H9 (cell line): Measurements from ENCODE around the gene PIAS4. TPM values are rescaled to one million over a fixed set of nuclear protein-coding genes. Genes with fewer than 3 reads are reported as not detected.

Source experiments
- DNase-seq: peaks from one replicate; pipeline ENCODE4 v3.0.0-alpha.2; 2017
- H2AFZ ChIP-seq: one replicate; pipeline ENCODE4 v1.6.1; 2013; ENCODE audit warnings: mild to moderate bottlenecking, low read length, control low read depth, moderate library complexity
- H2AK5ac ChIP-seq: 2 replicates; pipeline ENCODE4 v1.6.1; 2013; ENCODE audit warnings: low read length, control low read depth, mixed read lengths; ENCODE audit not compliant: insufficient read length
- H2BK120ac ChIP-seq: one replicate; pipeline ENCODE4 v1.6.1; 2013; ENCODE audit warnings: low read depth, mild to moderate bottlenecking, low read length, control low read depth, inconsistent platforms; ENCODE audit not compliant: poor library complexity, severe bottlenecking
- H2BK12ac ChIP-seq: 2 replicates; pipeline ENCODE4 v1.6.1; 2013; ENCODE audit warnings: low read length, control low read depth, mixed read lengths, low read depth; ENCODE audit not compliant: insufficient read length
- H2BK15ac ChIP-seq: 2 replicates; pipeline ENCODE4 v1.6.1; 2013; ENCODE audit warnings: low read depth, low read length, control low read depth
- H2BK20ac ChIP-seq: one replicate; pipeline ENCODE4 v1.6.1; 2013; ENCODE audit warnings: low read depth, mild to moderate bottlenecking, low read length, control low read depth, inconsistent platforms; ENCODE audit not compliant: poor library complexity, severe bottlenecking
- H2BK5ac ChIP-seq: 2 replicates; pipeline ENCODE4 v1.6.1; 2013; ENCODE audit warnings: low read length, control low read depth, mixed read lengths; ENCODE audit not compliant: insufficient read length
- H3K14ac ChIP-seq: 2 replicates; pipeline ENCODE4 v1.6.1; 2013; ENCODE audit warnings: low read length, control low read depth; ENCODE audit not compliant: insufficient read depth
- H3K18ac ChIP-seq: 2 replicates; pipeline ENCODE4 v1.6.1; 2013; ENCODE audit warnings: low read depth, mild to moderate bottlenecking, mixed read lengths, low read length, control low read depth; ENCODE audit not compliant: insufficient read length
- H3K23ac ChIP-seq: 2 replicates; pipeline ENCODE4 v1.6.1; 2013; ENCODE audit warnings: low read length, control low read depth, mixed read lengths, low read depth; ENCODE audit not compliant: insufficient read length
- H3K23me2 ChIP-seq: 2 replicates; pipeline ENCODE4 v1.6.1; 2013; ENCODE audit warnings: low read depth, mild to moderate bottlenecking, mixed read lengths, low read length, control low read depth; ENCODE audit not compliant: insufficient read length, poor library complexity, severe bottlenecking
- H3K27ac ChIP-seq: 2 replicates; pipeline ENCODE4 v1.5.1; 2013; ENCODE audit warnings: low read length, control low read depth, mixed read lengths, low read depth; ENCODE audit not compliant: insufficient read length
- H3K27me3 ChIP-seq: 2 replicates; pipeline ENCODE4 v1.6.1; 2013; ENCODE audit warnings: low read length, control low read depth, inconsistent platforms; ENCODE audit not compliant: insufficient read depth
- H3K4ac ChIP-seq: 2 replicates; pipeline ENCODE4 v1.6.1; 2013; ENCODE audit warnings: low read depth, mild to moderate bottlenecking, control low read depth, inconsistent platforms, low read length, moderate library complexity
- H3K4me1 ChIP-seq: 2 replicates; pipeline ENCODE4 v1.6.1; 2013; ENCODE audit warnings: low read length, control low read depth, inconsistent platforms; ENCODE audit not compliant: insufficient read depth
- H3K4me2 ChIP-seq: 2 replicates; pipeline ENCODE4 v1.6.1; 2013; ENCODE audit warnings: low read length, control low read depth, mixed read lengths; ENCODE audit not compliant: insufficient read length, insufficient read depth
- H3K56ac ChIP-seq: 2 replicates; pipeline ENCODE4 v1.6.1; 2013; ENCODE audit warnings: low read depth, mild to moderate bottlenecking, mixed read lengths, low read length, control low read depth; ENCODE audit not compliant: insufficient read length
- H3K79me1 ChIP-seq: 2 replicates; pipeline ENCODE4 v1.6.1; 2013; ENCODE audit warnings: low read depth, mild to moderate bottlenecking, moderate library complexity, low read length, control low read depth, inconsistent platforms; ENCODE audit not compliant: insufficient read depth, poor library complexity, severe bottlenecking
- H3K79me2 ChIP-seq: 2 replicates; pipeline ENCODE4 v1.6.1; 2013; ENCODE audit warnings: low read length, control low read depth, inconsistent platforms; ENCODE audit not compliant: insufficient read depth
- H3K9ac ChIP-seq: 2 replicates; pipeline ENCODE4 v1.6.1; 2013; ENCODE audit warnings: low read length, control low read depth, mixed read lengths; ENCODE audit not compliant: insufficient read length; ENCODE audit errors: extremely low read depth
- H3K9me3 ChIP-seq: one replicate; pipeline ENCODE4 v1.6.1; 2013; ENCODE audit warnings: low read depth, low read length, inconsistent platforms; ENCODE audit not compliant: control insufficient read depth
- H3T11ph ChIP-seq: one replicate; pipeline ENCODE4 v1.6.1; 2013; ENCODE audit warnings: mild to moderate bottlenecking, low read length, control low read depth, inconsistent platforms
- H4K20me1 ChIP-seq: one replicate; pipeline ENCODE4 v1.6.1; 2013; ENCODE audit not compliant: control insufficient read depth, insufficient read length, insufficient read depth
- H4K5ac ChIP-seq: 2 replicates; pipeline ENCODE4 v1.6.1; 2013; ENCODE audit warnings: low read depth, mild to moderate bottlenecking, mixed read lengths, low read length, control low read depth; ENCODE audit not compliant: insufficient read length
- H4K8ac ChIP-seq: replicated peaks from 2 replicates; pipeline ENCODE4 v1.6.1; 2013; ENCODE audit warnings: low read length, control low read depth, mixed read lengths, low read depth; ENCODE audit not compliant: insufficient read length
- H4K91ac ChIP-seq: 2 replicates; pipeline ENCODE4 v1.6.1; 2013; ENCODE audit warnings: low read depth, mild to moderate bottlenecking, moderate library complexity, mixed read lengths, low read length, control low read depth; ENCODE audit not compliant: insufficient read length
- H3K27ac Mint-ChIP-seq, 3 experiments: 2 replicates in 2 of 3; 3 replicates in 1 of 3; pipeline ENCODE4 v1.8.0; 2020 to 2021; ENCODE audit warnings: mixed read lengths in 3 of 3, mild to moderate bottlenecking in 1 of 3, moderate library complexity in 1 of 3
- H3K27me3 Mint-ChIP-seq: 2 replicates; pipeline ENCODE4 v1.8.0; 2021; ENCODE audit warnings: low read depth, mild to moderate bottlenecking, moderate library complexity, mixed read lengths
- H3K36me3 Mint-ChIP-seq, 3 experiments: 2 replicates in 2 of 3; 3 replicates in 1 of 3; pipeline ENCODE4 v1.8.0; 2020 to 2021; ENCODE audit warnings: low read depth in 3 of 3, mixed read lengths in 3 of 3; ENCODE audit not compliant: insufficient read depth in 1 of 3
- H3K4me1 Mint-ChIP-seq, 2 experiments: 2 replicates each; pipeline ENCODE4 v1.8.0; 2020; ENCODE audit warnings: mixed read lengths in 2 of 2
- H3K4me3 Mint-ChIP-seq, 2 experiments: 2 replicates in 1 of 2; 3 replicates in 1 of 2; pipeline ENCODE4 v1.8.0; 2020 to 2021; ENCODE audit warnings: mild to moderate bottlenecking in 2 of 2, mixed read lengths in 2 of 2, moderate library complexity in 1 of 2
- H3K9me3 Mint-ChIP-seq, 2 experiments: 2 replicates in 1 of 2; 3 replicates in 1 of 2; pipeline ENCODE4 v1.8.0; 2020; ENCODE audit warnings: mild to moderate bottlenecking in 2 of 2, mixed read lengths in 2 of 2, moderate library complexity in 1 of 2
- WGBS: extraction: QIAGEN DNeasy Blood & Tissue Kit; methylation state at CpG from one replicate; pipeline ENCODE4 v1.1.7; 2013; ENCODE audit warnings: missing lambda C conversion rate, low lambda C conversion rate, mixed read lengths; ENCODE audit not compliant: insufficient read length; ENCODE audit errors: extremely low coverage; 5-methylcytosine and 5-hydroxymethylcytosine counted together
- total RNA-seq: library from RNA; stranded (reverse); gene quantifications from 2 replicates; pipeline ENCODE4 v1.2.1, GENCODE V29; 2021
- TF ChIP-seq, protein P1 (sequence below): fragments of 200-600 bp; sonication (generic); conservative IDR thresholded peaks from 3 replicates; pipeline ENCODE4 v1.8.0; 2021; ENCODE audit warnings: antibody characterized with exemption, mild to moderate bottlenecking

PIAS4 gene
- total RNA-seq, 1 experiment from 2014 or later, result 52.0 TPM

DNA sequence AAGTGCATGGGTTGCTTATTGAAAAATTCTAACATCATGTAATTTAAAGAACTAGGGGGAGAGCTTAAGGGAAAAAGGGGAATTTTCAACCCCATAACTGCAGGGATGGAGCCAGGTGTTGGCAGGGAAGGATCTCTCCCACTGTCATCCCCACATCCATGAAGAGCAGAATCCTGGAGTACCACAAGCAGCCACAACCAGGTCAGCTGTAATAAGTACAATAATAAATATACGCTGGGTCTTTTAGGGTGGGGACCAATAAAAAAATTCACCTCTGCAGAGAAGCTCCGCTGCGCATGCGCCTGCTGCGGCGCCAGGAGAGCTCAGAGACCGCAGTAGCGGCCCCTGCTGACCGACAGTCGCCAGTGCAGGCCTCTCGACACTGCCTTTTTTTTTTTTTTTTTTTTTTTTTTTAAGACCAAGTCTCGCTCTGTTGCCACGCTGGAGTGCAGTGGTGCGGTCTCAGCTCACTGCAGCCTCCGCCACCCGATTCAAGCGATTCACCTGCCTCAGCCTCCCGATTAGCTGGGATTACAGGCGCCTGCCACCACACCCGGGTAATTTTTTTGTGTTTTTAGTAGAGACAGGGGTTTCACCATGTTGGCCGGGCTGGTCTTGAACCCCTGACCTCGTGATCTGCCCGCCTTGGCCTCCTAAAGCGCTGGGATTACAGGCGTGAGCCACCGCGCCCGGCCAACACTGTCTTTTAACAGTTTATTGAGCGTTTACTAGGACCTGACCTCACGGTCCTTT, 19.7 kb upstream of the PIAS4 start:
- peaks cover 22 to 28% (median 24%) of the 10 kb centered on the region in 3 experiments for H3K36me3 Mint-ChIP-seq
- H3K14ac ChIP-seq, result no peak overlapping the region
- H2BK15ac ChIP-seq, result no peak overlapping the region
- no peaks in the 10 kb centered on the region for H3K4me1 ChIP-seq
- H3K23ac ChIP-seq, result no peak overlapping the region
- peaks cover 31 to 37% of the 10 kb centered on the region in 2 experiments for H3K4me1 Mint-ChIP-seq
- peaks cover 0 to 4% of the 10 kb centered on the region in 2 experiments; a peak in 3 of 5 replicates for H3K9me3 Mint-ChIP-seq
- H3K27ac Mint-ChIP-seq, result no peak overlapping the region; a peak in 1 of 7 replicates
- peak overlapping the region; percentile 85 for H3K4me2 ChIP-seq
- peaks cover 5% of the 10 kb centered on the region for H3K79me1 ChIP-seq
- no peak overlapping the region for H2BK12ac ChIP-seq
- H2BK5ac ChIP-seq, result no peak overlapping the region
- peaks cover 9% of the 10 kb centered on the region for H3K27me3 Mint-ChIP-seq
- H3K27me3 ChIP-seq, result no peaks in the 10 kb centered on the region
- DNase-seq, result peak; percentile 83
- no CpG with 5 or more reads among the region's 30 CpGs for WGBS
- no peak overlapping the region for H4K5ac ChIP-seq
- no peak overlapping the region for H3K56ac ChIP-seq
- no peak overlapping the region for H2AK5ac ChIP-seq
- H2AFZ ChIP-seq, result no peak overlapping the region
- H3K23me2 ChIP-seq, result peaks cover 25% of the 10 kb centered on the region
- H3K9ac ChIP-seq, result no peak overlapping the region
- H4K91ac ChIP-seq, result no peak overlapping the region
- peaks cover 4% of the 10 kb centered on the region for H4K20me1 ChIP-seq
- H4K8ac ChIP-seq, result no peak overlapping the region
- H3K18ac ChIP-seq, result no peak overlapping the region
- no peak overlapping the region for H2BK120ac ChIP-seq
- H3K27ac ChIP-seq, result no peak overlapping the region
- peaks cover 20% of the 10 kb centered on the region for H3K79me2 ChIP-seq
- TF ChIP-seq, protein P1, sequence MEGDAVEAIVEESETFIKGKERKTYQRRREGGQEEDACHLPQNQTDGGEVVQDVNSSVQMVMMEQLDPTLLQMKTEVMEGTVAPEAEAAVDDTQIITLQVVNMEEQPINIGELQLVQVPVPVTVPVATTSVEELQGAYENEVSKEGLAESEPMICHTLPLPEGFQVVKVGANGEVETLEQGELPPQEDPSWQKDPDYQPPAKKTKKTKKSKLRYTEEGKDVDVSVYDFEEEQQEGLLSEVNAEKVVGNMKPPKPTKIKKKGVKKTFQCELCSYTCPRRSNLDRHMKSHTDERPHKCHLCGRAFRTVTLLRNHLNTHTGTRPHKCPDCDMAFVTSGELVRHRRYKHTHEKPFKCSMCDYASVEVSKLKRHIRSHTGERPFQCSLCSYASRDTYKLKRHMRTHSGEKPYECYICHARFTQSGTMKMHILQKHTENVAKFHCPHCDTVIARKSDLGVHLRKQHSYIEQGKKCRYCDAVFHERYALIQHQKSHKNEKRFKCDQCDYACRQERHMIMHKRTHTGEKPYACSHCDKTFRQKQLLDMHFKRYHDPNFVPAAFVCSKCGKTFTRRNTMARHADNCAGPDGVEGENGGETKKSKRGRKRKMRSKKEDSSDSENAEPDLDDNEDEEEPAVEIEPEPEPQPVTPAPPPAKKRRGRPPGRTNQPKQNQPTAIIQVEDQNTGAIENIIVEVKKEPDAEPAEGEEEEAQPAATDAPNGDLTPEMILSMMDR, result peak; percentile 84
- H3T11ph ChIP-seq, result no peak overlapping the region
- H3K4me3 Mint-ChIP-seq, result peak overlapping the region; percentile 42 to 99
- no peak overlapping the region for H3K4ac ChIP-seq
- H2BK20ac ChIP-seq, result no peak overlapping the region
- no peaks in the 10 kb centered on the region for H3K9me3 ChIP-seq
